Stimulated activated naive CD8-positive, alpha-beta T cell treated with anti-CD3 and anti-CD28 coated beads, Interleukin-15, Interleukin-2, amounts not matched to agents 100 ng/mL and 50 ng/mL, for 24 hours (primary cell): ENCODE results near the gene FGFR2.

Experiments used
- H3K27ac Mint-ChIP-seq: one replicate; pipeline ENCODE4 v1.8.0; 2021; ENCODE audit warnings: mild to moderate bottlenecking, mixed read lengths
- H3K27me3 Mint-ChIP-seq: one replicate; pipeline ENCODE4 v1.8.0; 2021; ENCODE audit warnings: mixed read lengths
- H3K36me3 Mint-ChIP-seq: one replicate; pipeline ENCODE4 v1.8.0; 2021; ENCODE audit warnings: low read depth, mixed read lengths
- H3K4me1 Mint-ChIP-seq: one replicate; pipeline ENCODE4 v1.8.0; 2021; ENCODE audit warnings: low read depth, mixed read lengths
- H3K4me3 Mint-ChIP-seq: one replicate; pipeline ENCODE4 v1.8.0; 2021; ENCODE audit warnings: mild to moderate bottlenecking, mixed read lengths
- H3K9me3 Mint-ChIP-seq: one replicate; pipeline ENCODE4 v1.8.0; 2021; ENCODE audit warnings: mixed read lengths

The FGFR2 gene

GRCh38 chr10:121616291-121616690, 18.0 kb upstream of the FGFR2 start:
- H3K27ac Mint-ChIP-seq = no peak overlapping the region
- H3K27me3 Mint-ChIP-seq = no peaks in the 10 kb centered on the region
- no peak overlapping the region for H3K4me3 Mint-ChIP-seq
- H3K36me3 Mint-ChIP-seq = no peaks in the 10 kb centered on the region
- H3K9me3 Mint-ChIP-seq = peaks cover 4% of the 10 kb centered on the region
- H3K4me1 Mint-ChIP-seq = no peaks in the 10 kb centered on the region

GRCh38 chr10:121615836-121616235, 17.6 kb upstream of the FGFR2 start:
- no peaks in the 10 kb centered on the region for H3K4me1 Mint-ChIP-seq
- H3K9me3 Mint-ChIP-seq = peaks cover 4% of the 10 kb centered on the region
- no peaks in the 10 kb centered on the region for H3K36me3 Mint-ChIP-seq
- H3K27ac Mint-ChIP-seq = no peak overlapping the region
- H3K4me3 Mint-ChIP-seq = no peak overlapping the region
- H3K27me3 Mint-ChIP-seq = peaks cover 1% of the 10 kb centered on the region

GRCh38 chr10:121615435-121615793, 17.2 kb upstream of the FGFR2 start:
- Mint-ChIP-seq H3K36me3 (no peaks in the 10 kb centered on the region), H3K4me1 (no peaks in the 10 kb centered on the region), H3K9me3 (peaks cover 4% of the 10 kb centered on the region), H3K27ac (no peak overlapping the region), H3K4me3 (no peak overlapping the region), H3K27me3 (peaks cover 6% of the 10 kb centered on the region)

- no peaks in the 10 kb centered on the region for H3K4me1 Mint-ChIP-seq
- H3K9me3 Mint-ChIP-seq = peaks cover 4% of the 10 kb centered on the region
- H3K27me3 Mint-ChIP-seq = peaks cover 10% of the 10 kb centered on the region
- H3K4me3 Mint-ChIP-seq = no peak overlapping the region
- H3K27ac Mint-ChIP-seq = no peak overlapping the region
- no peaks in the 10 kb centered on the region for H3K36me3 Mint-ChIP-seq
Measured at GRCh38 chr10:121614613-121615434, 16.6 kb upstream of the FGFR2 start.

- Mint-ChIP-seq H3K4me1 (no peaks in the 10 kb centered on the region), H3K27me3 (peaks cover 15% of the 10 kb centered on the region), H3K9me3 (peaks cover 2% of the 10 kb centered on the region), H3K4me3 (no peak overlapping the region), H3K36me3 (no peaks in the 10 kb centered on the region), H3K27ac (no peak overlapping the region)
Measured at GRCh38 chr10:121613456-121613855, 15.2 kb upstream of the FGFR2 start.

- Mint-ChIP-seq H3K27me3 (peaks cover 29% of the 10 kb centered on the region), H3K9me3 (no peaks in the 10 kb centered on the region), H3K27ac (no peak overlapping the region), H3K4me3 (no peak overlapping the region), H3K36me3 (no peaks in the 10 kb centered on the region), H3K4me1 (no peaks in the 10 kb centered on the region)
Measured at GRCh38 chr10:121611393-121612159, 13.3 kb upstream of the FGFR2 start.

- Mint-ChIP-seq H3K4me1 (no peaks in the 10 kb centered on the region), H3K27ac (no peak overlapping the region), H3K4me3 (no peak overlapping the region), H3K9me3 (no peaks in the 10 kb centered on the region), H3K27me3 (peaks cover 35% of the 10 kb centered on the region), H3K36me3 (no peaks in the 10 kb centered on the region)
Measured at GRCh38 chr10:121610798-121611323, 12.6 kb upstream of the FGFR2 start.

GRCh38 chr10:121609426-121610380, 11.5 kb upstream of the FGFR2 start:
- Mint-ChIP-seq H3K4me3 (no peak overlapping the region), H3K4me1 (no peaks in the 10 kb centered on the region)

GRCh38 chr10:121608469-121609190, 10.4 kb upstream of the FGFR2 start:
- peaks cover 35% of the 10 kb centered on the region for H3K27me3 Mint-ChIP-seq
- H3K36me3 Mint-ChIP-seq = no peaks in the 10 kb centered on the region
- no peaks in the 10 kb centered on the region for H3K9me3 Mint-ChIP-seq
- no peaks in the 10 kb centered on the region for H3K4me1 Mint-ChIP-seq
- no peak overlapping the region for H3K27ac Mint-ChIP-seq
- H3K4me3 Mint-ChIP-seq = no peak overlapping the region

More at GRCh38 chr10:121609426-121610380, 11.5 kb upstream of the FGFR2 start:
- Mint-ChIP-seq H3K27me3 (peaks cover 35% of the 10 kb centered on the region), H3K9me3 (no peaks in the 10 kb centered on the region), H3K27ac (no peak overlapping the region), H3K36me3 (no peaks in the 10 kb centered on the region)

- Mint-ChIP-seq H3K4me1 (no peaks in the 10 kb centered on the region), H3K4me3 (no peak overlapping the region), H3K36me3 (no peaks in the 10 kb centered on the region), H3K9me3 (no peaks in the 10 kb centered on the region), H3K27me3 (peaks cover 35% of the 10 kb centered on the region), H3K27ac (no peak overlapping the region)
Measured at GRCh38 chr10:121607310-121608055, 9.2 kb upstream of the FGFR2 start.

GRCh38 chr10:121605708-121606107, 7.5 kb upstream of the FGFR2 start:
- H3K27me3 Mint-ChIP-seq = peaks cover 40% of the 10 kb centered on the region
- no peak overlapping the region for H3K27ac Mint-ChIP-seq
- H3K4me1 Mint-ChIP-seq = no peaks in the 10 kb centered on the region
- H3K36me3 Mint-ChIP-seq = no peaks in the 10 kb centered on the region
- no peaks in the 10 kb centered on the region for H3K9me3 Mint-ChIP-seq
- H3K4me3 Mint-ChIP-seq = no peak overlapping the region

- no peaks in the 10 kb centered on the region for H3K36me3 Mint-ChIP-seq
- H3K9me3 Mint-ChIP-seq = no peaks in the 10 kb centered on the region
- no peak overlapping the region for H3K4me3 Mint-ChIP-seq
- H3K27ac Mint-ChIP-seq = no peak overlapping the region
- peaks cover 41% of the 10 kb centered on the region for H3K27me3 Mint-ChIP-seq
- H3K4me1 Mint-ChIP-seq = peaks cover 5% of the 10 kb centered on the region
Measured at GRCh38 chr10:121601458-121601857, 3.2 kb upstream of the FGFR2 start.

GRCh38 chr10:121600611-121601010, 2.4 kb upstream of the FGFR2 start:
- Mint-ChIP-seq H3K27me3 (peaks cover 44% of the 10 kb centered on the region), H3K27ac (no peak overlapping the region), H3K36me3 (no peaks in the 10 kb centered on the region), H3K4me1 (peaks cover 5% of the 10 kb centered on the region), H3K9me3 (no peaks in the 10 kb centered on the region), H3K4me3 (no peak overlapping the region)
